Trophoblast cell (in vitro differentiated cells and primary cell): ENCODE results near the gene WAPL.

Experiments
- DNase-seq, 2 donors: peaks; one replicate each; pipeline ENCODE4 v3.0.0-alpha.2; 2016
- H2AFZ ChIP-seq: 2 replicates; pipeline ENCODE4 v1.6.1; 2013; ENCODE audit warnings: low read length, moderate library complexity, mild to moderate bottlenecking; ENCODE audit not compliant: insufficient read depth, poor library complexity
- H2AK5ac ChIP-seq: 2 replicates; pipeline ENCODE4 v1.6.1; 2013; ENCODE audit warnings: mild to moderate bottlenecking, low read length
- H2BK120ac ChIP-seq: 2 replicates; pipeline ENCODE4 v1.6.1; 2013; ENCODE audit warnings: low read length, mild to moderate bottlenecking, moderate library complexity; ENCODE audit not compliant: insufficient read depth, poor library complexity
- H2BK12ac ChIP-seq: 2 replicates; pipeline ENCODE4 v1.6.1; 2013; ENCODE audit warnings: mild to moderate bottlenecking, low read length, moderate library complexity
- H2BK5ac ChIP-seq: 2 replicates; pipeline ENCODE4 v1.6.1; 2013; ENCODE audit warnings: low read length, low read depth, moderate library complexity, mild to moderate bottlenecking; ENCODE audit not compliant: poor library complexity
- H3K14ac ChIP-seq: 2 replicates; pipeline ENCODE4 v1.6.1; 2013; ENCODE audit warnings: mild to moderate bottlenecking, low read length
- H3K18ac ChIP-seq: 2 replicates; pipeline ENCODE4 v1.6.1; 2013; ENCODE audit warnings: mild to moderate bottlenecking, low read length
- H3K23ac ChIP-seq: 2 replicates; pipeline ENCODE4 v1.6.1; 2013; ENCODE audit warnings: low read length
- H3K27ac ChIP-seq: 2 replicates; pipeline ENCODE4 v1.5.1; 2013; ENCODE audit warnings: low read depth, mild to moderate bottlenecking, inconsistent platforms, low read length, moderate library complexity
- H3K27me3 ChIP-seq: 2 replicates; pipeline ENCODE4 v1.6.1; 2013; ENCODE audit warnings: inconsistent platforms, mild to moderate bottlenecking, low read length, moderate library complexity; ENCODE audit not compliant: insufficient read depth
- H3K36me3 ChIP-seq, 2 experiments: 1 replicate in 1 of 2; 2 replicates in 1 of 2; pipeline ENCODE4 v1.6.1; 2013; ENCODE audit warnings: low read length in 2 of 2, mild to moderate bottlenecking in 2 of 2, moderate library complexity in 1 of 2; ENCODE audit not compliant: insufficient read depth in 2 of 2, control insufficient read depth in 1 of 2
- H3K4ac ChIP-seq: 2 replicates; pipeline ENCODE4 v1.6.1; 2013; ENCODE audit warnings: low read depth, mild to moderate bottlenecking, low read length, moderate library complexity
- H3K4me1 ChIP-seq, 2 experiments: 1 replicate in 1 of 2; 2 replicates in 1 of 2; pipeline ENCODE4 v1.6.1; 2013; ENCODE audit warnings: low read length in 2 of 2, mild to moderate bottlenecking in 2 of 2, moderate library complexity in 1 of 2; ENCODE audit not compliant: insufficient read depth in 2 of 2, control insufficient read depth in 1 of 2
- H3K4me2 ChIP-seq: 2 replicates; pipeline ENCODE4 v1.6.1; 2013; ENCODE audit warnings: inconsistent platforms, mild to moderate bottlenecking, low read length, moderate library complexity
- H3K4me3 ChIP-seq: 2 replicates; pipeline ENCODE4 v1.5.1; 2013; ENCODE audit warnings: mild to moderate bottlenecking, low read depth, low read length, inconsistent platforms
- H3K79me1 ChIP-seq: one replicate; pipeline ENCODE4 v1.6.1; 2013; ENCODE audit warnings: low read length
- H3K79me2 ChIP-seq: 2 replicates; pipeline ENCODE4 v1.6.1; 2013; ENCODE audit warnings: low read length, mild to moderate bottlenecking; ENCODE audit not compliant: control insufficient read depth, insufficient read depth, poor library complexity
- H3K9ac ChIP-seq: 2 replicates; pipeline ENCODE4 v1.6.1; 2013; ENCODE audit warnings: mild to moderate bottlenecking, low read length
- H3K9me3 ChIP-seq: 2 replicates; pipeline ENCODE4 v1.6.1; 2013; ENCODE audit warnings: low read depth, mild to moderate bottlenecking, control low read depth, inconsistent platforms, low read length; ENCODE audit not compliant: insufficient read depth
- H4K12ac ChIP-seq: 2 replicates; pipeline ENCODE4 v1.6.1; 2013; ENCODE audit warnings: low read depth, mild to moderate bottlenecking, low read length, moderate library complexity
- H4K8ac ChIP-seq: 2 replicates; pipeline ENCODE4 v1.6.1; 2013; ENCODE audit warnings: low read depth, mild to moderate bottlenecking, low read length, moderate library complexity
- H4K91ac ChIP-seq: one replicate; pipeline ENCODE4 v1.6.1; 2013; ENCODE audit warnings: low read depth, mild to moderate bottlenecking, low read length, moderate library complexity
- WGBS: extraction: QIAGEN DNeasy Blood & Tissue Kit; methylation state at CpG from one replicate; pipeline ENCODE4 v1.1.7; 2013; ENCODE audit warnings: missing lambda C conversion rate; ENCODE audit not compliant: insufficient read length, insufficient coverage; ENCODE audit errors: extremely low coverage; 5-methylcytosine and 5-hydroxymethylcytosine counted together

The WAPL gene

GRCh38 chr10:86451604-86451960 lies 70.0 kb downstream of the WAPL start:
- Histone ChIP-seq H3K27ac (no peak overlapping the region), H3K9me3 (no peaks in the 10 kb centered on the region), H2BK5ac (no peak overlapping the region), H3K27me3 (no peaks in the 10 kb centered on the region), H2AK5ac (no peak overlapping the region), H4K12ac (no peak overlapping the region), H3K9ac (no peak overlapping the region), H3K4me2 (no peak overlapping the region), H2BK120ac (no peak overlapping the region), H3K79me1 (no peaks in the 10 kb centered on the region), H4K8ac (no peak overlapping the region), H4K91ac (no peak overlapping the region), H3K18ac (no peak overlapping the region), H3K14ac (no peak overlapping the region), H3K4ac (no peak overlapping the region), H3K4me1 (no peaks in the 10 kb centered on the region), H2BK12ac (no peak overlapping the region), H3K4me3 (no peak overlapping the region), H2AFZ (no peak overlapping the region), H3K23ac (no peak overlapping the region), H3K36me3 (peaks cover 34 to 36% of the 10 kb centered on the region in 2 experiments), H3K79me2 (no peaks in the 10 kb centered on the region)
- no peak for DNase-seq
- no CpG with 5 or more reads among the region's 4 CpGs for WGBS

DNA sequence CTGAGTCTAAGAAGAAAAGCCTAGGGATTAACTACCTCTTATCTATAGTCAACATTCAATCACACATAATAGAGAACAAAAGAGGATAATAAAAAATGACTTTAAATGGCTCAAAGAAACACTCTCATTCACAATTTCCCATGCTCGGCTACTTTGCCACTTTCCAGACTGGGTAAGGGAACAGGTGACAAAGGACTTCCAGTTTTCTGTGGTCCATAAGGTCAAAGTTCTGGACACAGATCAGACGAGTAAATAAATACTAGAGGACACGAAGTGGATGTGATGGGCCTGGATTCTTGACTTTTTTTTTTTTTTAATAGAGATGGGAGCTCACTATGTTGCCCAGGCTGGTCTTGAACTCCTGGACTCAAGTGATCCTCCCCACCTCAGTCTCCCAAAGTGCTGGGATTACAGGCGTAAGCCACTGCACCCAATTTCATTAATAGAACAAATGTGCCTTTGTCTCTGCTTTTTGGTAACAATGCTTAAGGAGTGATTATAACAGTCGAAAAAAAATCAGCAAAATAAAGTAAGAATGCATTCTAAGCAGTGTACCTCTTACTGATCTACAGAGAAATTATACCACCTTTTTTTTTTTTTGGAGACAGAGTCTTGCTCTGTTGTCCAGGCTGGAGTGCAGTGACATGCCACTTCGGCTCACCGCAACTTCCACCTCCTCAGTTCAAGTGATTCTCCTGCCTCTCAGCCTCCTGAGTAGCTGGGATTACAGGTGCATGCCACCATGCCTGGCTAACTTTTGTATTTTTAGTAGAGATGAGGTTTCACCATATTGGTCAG lies 70.6 kb downstream of the WAPL start:
- Histone ChIP-seq H2AFZ (no peak overlapping the region), H3K9ac (no peak overlapping the region), H3K23ac (no peak overlapping the region), H4K8ac (no peak overlapping the region), H2BK5ac (no peak overlapping the region), H2BK120ac (no peak overlapping the region), H2BK12ac (no peak overlapping the region), H4K91ac (no peak overlapping the region), H3K36me3 (peaks cover 33 to 36% of the 10 kb centered on the region in 2 experiments), H3K4me2 (no peak overlapping the region), H3K4ac (no peak overlapping the region), H3K4me3 (no peak overlapping the region), H4K12ac (no peak overlapping the region), H3K4me1 (no peaks in the 10 kb centered on the region), H3K79me1 (no peaks in the 10 kb centered on the region), H3K27me3 (no peaks in the 10 kb centered on the region), H3K79me2 (no peaks in the 10 kb centered on the region), H3K14ac (no peak overlapping the region), H3K9me3 (no peaks in the 10 kb centered on the region), H3K18ac (no peak overlapping the region), H3K27ac (no peak overlapping the region), H2AK5ac (no peak overlapping the region)
- whole genome bisulfite sequencing: no CpG with 5 or more reads among the region's 7 CpGs
- no peak for DNase-seq

DNA sequence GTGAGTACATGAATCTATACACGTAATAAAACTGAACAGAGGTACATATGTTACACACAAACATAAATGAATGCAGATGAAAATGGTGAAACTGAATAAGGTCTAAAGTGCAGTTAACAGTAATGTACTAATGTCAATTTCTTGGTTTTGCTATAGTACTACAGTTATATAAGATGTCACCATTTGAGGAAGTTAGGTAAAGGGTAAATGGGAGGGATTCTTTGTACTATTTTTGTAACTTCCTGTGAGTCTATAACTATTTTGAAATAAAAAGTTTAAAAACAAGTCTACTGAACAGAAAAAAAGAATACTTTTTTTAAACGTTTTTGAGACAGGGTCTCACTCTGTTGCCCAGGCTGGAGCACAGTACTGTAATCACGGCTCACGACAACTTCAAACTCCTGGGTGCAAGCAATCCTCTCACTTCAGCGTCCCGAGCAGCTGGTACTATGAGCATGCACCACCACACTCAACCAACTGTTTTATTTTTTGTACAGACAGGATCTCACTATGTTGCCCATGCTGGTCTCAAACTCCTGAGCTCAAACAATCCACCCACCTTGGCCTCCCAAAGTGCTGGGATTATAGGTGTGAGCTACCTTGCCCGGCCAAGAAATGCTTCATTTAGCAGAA lies 71.5 kb downstream of the WAPL start:
- Histone ChIP-seq H3K23ac (no peak overlapping the region), H3K4me1 (no peaks in the 10 kb centered on the region), H2BK120ac (no peak overlapping the region), H3K14ac (no peak overlapping the region), H3K18ac (no peak overlapping the region), H4K91ac (no peak overlapping the region), H3K9ac (no peak overlapping the region), H3K79me1 (no peaks in the 10 kb centered on the region), H3K27ac (no peak overlapping the region), H2AFZ (no peak overlapping the region), H3K9me3 (no peaks in the 10 kb centered on the region), H2AK5ac (no peak overlapping the region), H4K8ac (no peak overlapping the region), H3K27me3 (no peaks in the 10 kb centered on the region), H3K4me2 (no peak overlapping the region), H3K79me2 (no peaks in the 10 kb centered on the region), H2BK12ac (no peak overlapping the region), H4K12ac (no peak overlapping the region), H2BK5ac (no peak overlapping the region), H3K4me3 (no peak overlapping the region), H3K36me3 (peaks cover 36 to 42% of the 10 kb centered on the region in 2 experiments), H3K4ac (no peak overlapping the region)
- no peak for DNase-seq
- no CpG with 5 or more reads among the region's 7 CpGs for WGBS

GRCh38 chr10:86447432-86447831 lies 74.2 kb downstream of the WAPL start:
- Histone ChIP-seq H3K9ac (no peak overlapping the region), H3K14ac (no peak overlapping the region), H3K4me3 (no peak overlapping the region), H2AFZ (no peak overlapping the region), H3K23ac (no peak overlapping the region), H3K36me3 (peaks cover 34 to 39% of the 10 kb centered on the region in 2 experiments), H3K9me3 (no peaks in the 10 kb centered on the region), H2AK5ac (no peak overlapping the region), H4K8ac (no peak overlapping the region), H4K91ac (no peak overlapping the region), H3K4me2 (no peak overlapping the region), H3K27ac (no peak overlapping the region), H4K12ac (no peak overlapping the region), H3K4me1 (no peaks in the 10 kb centered on the region), H2BK120ac (no peak overlapping the region), H3K79me2 (no peaks in the 10 kb centered on the region), H3K18ac (no peak overlapping the region), H2BK12ac (no peak overlapping the region), H3K79me1 (no peaks in the 10 kb centered on the region), H3K27me3 (no peaks in the 10 kb centered on the region), H2BK5ac (no peak overlapping the region), H3K4ac (no peak overlapping the region)
- DNase-seq: no peak
- WGBS: no CpG with 5 or more reads among the region's 1 CpG
